GM23338 (cell line): ENCODE results near the gene F3. TPM values are rescaled to one million over a fixed set of nuclear protein-coding genes. Genes with fewer than 3 reads are reported as not detected.

Experiments
- ATAC-seq: fragments of 200-7000 bp; cut with Tn5 transposase; 3 replicates; pipeline ENCODE4 v1.9.1; 2020
- DNase-seq: peaks from one replicate; pipeline ENCODE4 v3.0.0-alpha.2; 2015; ENCODE audit warnings: low spot score
- H2AFZ ChIP-seq: fragments of 200-600 bp; sonication (generic); 2 replicates; pipeline ENCODE4 v1.8.0; 2016; ENCODE audit warnings: antibody characterized with exemption, mild to moderate bottlenecking, moderate library complexity
- H3F3A ChIP-seq: fragments of 200-600 bp; sonication (generic); replicated peaks from 2 replicates; pipeline ENCODE4 v1.8.0; 2017; ENCODE audit warnings: antibody characterized with exemption, mixed run types, low read depth
- H3K27ac ChIP-seq: fragments of 200-600 bp; sonication (generic); 2 replicates; pipeline ENCODE4 v1.6.1; 2016; ENCODE audit warnings: low read depth
- H3K27me3 ChIP-seq: fragments of 200-600 bp; sonication (generic); 2 replicates; pipeline ENCODE4 v1.8.0; 2016; ENCODE audit warnings: mild to moderate bottlenecking, mixed run types, moderate library complexity; ENCODE audit not compliant: insufficient read depth
- H3K36me3 ChIP-seq: fragments of 200-600 bp; sonication (generic); 2 replicates; pipeline ENCODE4 v1.8.0; 2016; ENCODE audit warnings: mild to moderate bottlenecking; ENCODE audit not compliant: insufficient read depth
- H3K4me1 ChIP-seq: fragments of 200-600 bp; sonication (generic); 2 replicates; pipeline ENCODE4 v1.8.0; 2016; ENCODE audit warnings: mild to moderate bottlenecking, moderate library complexity; ENCODE audit not compliant: insufficient read depth
- H3K4me2 ChIP-seq: fragments of 200-600 bp; sonication (generic); 2 replicates; pipeline ENCODE4 v1.7.1; 2017; ENCODE audit warnings: mixed run types
- H3K4me3 ChIP-seq: fragments of 200-600 bp; sonication (generic); 2 replicates; pipeline ENCODE4 v1.6.1; 2016; ENCODE audit warnings: mixed run types
- H3K79me2 ChIP-seq: fragments of 200-600 bp; sonication (generic); replicated peaks from 2 replicates; pipeline ENCODE4 v1.8.0; 2017; ENCODE audit warnings: mild to moderate bottlenecking; ENCODE audit not compliant: insufficient read depth
- H3K9me2 ChIP-seq: fragments of 200-600 bp; sonication (generic); 2 replicates; pipeline ENCODE4 v1.8.0; 2017; ENCODE audit not compliant: insufficient read depth
- H4K20me1 ChIP-seq: fragments of 200-600 bp; sonication (generic); replicated peaks from 2 replicates; pipeline ENCODE4 v1.8.0; 2017; ENCODE audit warnings: mild to moderate bottlenecking; ENCODE audit not compliant: insufficient read depth
- H3K27ac Mint-ChIP-seq: 2 replicates; pipeline ENCODE4 v1.8.0; 2020; ENCODE audit warnings: inconsistent platforms, mild to moderate bottlenecking, moderate library complexity, mixed read lengths
- H3K27me3 Mint-ChIP-seq: 3 replicates; pipeline ENCODE4 v1.8.0; 2022; ENCODE audit warnings: low read depth, mild to moderate bottlenecking, moderate library complexity, mixed read lengths, inconsistent platforms; ENCODE audit not compliant: insufficient read depth, poor library complexity
- H3K36me3 Mint-ChIP-seq: 3 replicates; pipeline ENCODE4 v1.8.0; 2021; ENCODE audit warnings: low read depth, mild to moderate bottlenecking, inconsistent platforms, moderate library complexity, mixed read lengths
- H3K4me1 Mint-ChIP-seq: 3 replicates; pipeline ENCODE4 v1.8.0; 2020; ENCODE audit warnings: mild to moderate bottlenecking, inconsistent platforms, mixed read lengths
- H3K4me3 Mint-ChIP-seq: 3 replicates; pipeline ENCODE4 v1.8.0; 2021; ENCODE audit warnings: moderate library complexity, mild to moderate bottlenecking, inconsistent platforms, mixed read lengths
- H3K9me3 Mint-ChIP-seq: 3 replicates; pipeline ENCODE4 v1.8.0; 2020; ENCODE audit warnings: moderate library complexity, mild to moderate bottlenecking, inconsistent platforms, mixed read lengths
- CTCF ChIP-seq, 2 experiments: fragments of 200-600 bp in 1 of 2; sonication (generic) in 1 of 2; conservative IDR thresholded peaks; 2 replicates each; pipeline versions ENCODE4 v1.5.1 to v1.6.1; 2016 to 2017; ENCODE audit warnings: antibody characterized with exemption in 2 of 2, low read depth in 2 of 2, mild to moderate bottlenecking in 2 of 2, moderate library complexity in 1 of 2
- ETS1 ChIP-seq: IDR thresholded peaks from 2 replicates; pipeline ENCODE4 v1.6.1; 2016; ENCODE audit warnings: antibody characterized with exemption
- EZH2 ChIP-seq: fragments of 200-600 bp; sonication (generic); IDR thresholded peaks from one replicate; pipeline ENCODE4 v1.8.0; 2017; ENCODE audit warnings: antibody characterized with exemption, mild to moderate bottlenecking, low read depth; ENCODE audit not compliant: unreplicated experiment
- EZH2phosphoT487 ChIP-seq: fragments of 200-600 bp; sonication (generic); IDR thresholded peaks from one replicate; pipeline ENCODE4 v1.8.1; 2018; ENCODE audit warnings: antibody characterized with exemption; ENCODE audit not compliant: unreplicated experiment
- POLR2AphosphoS5 ChIP-seq: IDR thresholded peaks from 2 replicates; pipeline ENCODE4 v1.6.1; 2016; ENCODE audit warnings: antibody characterized with exemption, low read depth
- REST ChIP-seq: IDR thresholded peaks from one replicate; pipeline ENCODE4 v1.6.1; 2018; ENCODE audit warnings: antibody characterized with exemption; ENCODE audit not compliant: unreplicated experiment
- STAT1 ChIP-seq: IDR thresholded peaks from one replicate; pipeline ENCODE4 v1.6.1; 2016; ENCODE audit warnings: antibody characterized with exemption; ENCODE audit not compliant: unreplicated experiment
- ZNF114 ChIP-seq: fragments of 250-450 bp; sonication (Bioruptor Pico); IDR thresholded peaks from 2 replicates; pipeline ENCODE4 v1.5.0; 2020; ENCODE audit warnings: mild to moderate bottlenecking, moderate library complexity
- ZNF462 ChIP-seq: fragments of 250-450 bp; sonication (Bioruptor Pico); IDR thresholded peaks from 2 replicates; pipeline ENCODE4 v1.5.0; 2020; ENCODE audit warnings: mild to moderate bottlenecking, moderate library complexity
- polyA plus RNA-seq: library from polyadenylated mRNA; unstranded; fragments of >200 nt; fragmentation: Nextera tagmentation; extraction: Ambion mirVana; gene quantifications from 2 replicates; pipeline ENCODE4 v1.2.1, GENCODE V29; 2016
- total RNA-seq: library from RNA; depleted of rRNA; stranded (reverse); fragments of >200 nt; shearing (Covaris generic); gene quantifications from 2 replicates; pipeline ENCODE4 v1.2.3, GENCODE V29; 2014

F3 gene
- total and polyA plus RNA-seq, 2 experiments from 2014 or later: 6.9 to 9.7 TPM

- DNase-seq (no peak), ATAC-seq (peak; percentile 61)
- H3K9me2 ChIP-seq: no peaks in the 10 kb centered on the region
- H3K4me3 Mint-ChIP-seq: no peak overlapping the region
- no peaks in the 10 kb centered on the region for H3K27me3 Mint-ChIP-seq
- H3F3A ChIP-seq: peaks cover 6% of the 10 kb centered on the region
- no peak overlapping the region for H3K27ac Mint-ChIP-seq
- peaks cover 20% of the 10 kb centered on the region for H3K36me3 ChIP-seq
- no peaks in the 10 kb centered on the region; the same call in 1 of the 2 replicates for H4K20me1 ChIP-seq
- no peaks in the 10 kb centered on the region for H3K27me3 ChIP-seq
- no peaks in the 10 kb centered on the region for H3K9me3 Mint-ChIP-seq
- H3K36me3 Mint-ChIP-seq: peaks cover 34% of the 10 kb centered on the region
- H3K27ac ChIP-seq: no peak overlapping the region
- peaks cover 15% of the 10 kb centered on the region for H3K4me1 ChIP-seq
- H3K4me2 ChIP-seq: no peak overlapping the region
- H3K4me3 ChIP-seq: no peak overlapping the region
- H2AFZ ChIP-seq: no peak overlapping the region
- peaks cover 5% of the 10 kb centered on the region for H3K79me2 ChIP-seq
- peaks cover 14% of the 10 kb centered on the region for H3K4me1 Mint-ChIP-seq
- no peak for TF ChIP-seq ZNF114 (CRISPR knock-in tag)
- no peak for TF ChIP-seq ETS1
- TF ChIP-seq REST: no peak
- no peak for TF ChIP-seq STAT1
- TF ChIP-seq CTCF (conservative IDR thresholded peaks at IDR 0.05; ENCODE audit: low read depth in 2 of 2): peak in 1 of 2 experiments; percentile 40; a peak in 2 of 4 replicates
- no peak for TF ChIP-seq POLR2AphosphoS5
- no peak for TF ChIP-seq EZH2phosphoT487
- TF ChIP-seq ZNF462: no peak
- no peak for TF ChIP-seq EZH2
These were observed 9.5 kb downstream of the F3 start for GRCh38 chr1:94532077-94532476.
